CD14-positive monocyte (primary cell): ENCODE data around the gene NPIPA7. TPM values are rescaled to one million over a fixed set of nuclear protein-coding genes. Genes with fewer than 3 reads are reported as not detected.
"Not testable (repeated sequence)": the region's sequence is repeated elsewhere in the genome, so short reads cannot be mapped to it uniquely, and the experiment has no call there.

ENCODE experiments used
- DNase-seq, 3 donors: peaks; one replicate each; pipeline ENCODE4 v3.0.0-alpha.2; 2011 to 2022
- H2AFZ ChIP-seq: 2 replicates; pipeline ENCODE4 v1.6.0; 2012; ENCODE audit warnings: mild to moderate bottlenecking, low read depth, low read length, inconsistent platforms; ENCODE audit not compliant: insufficient read depth, poor library complexity, severe bottlenecking
- H3K27ac ChIP-seq, 2 donors: 1 replicate in 1 of 2; 2 replicates in 1 of 2; pipeline ENCODE4 v1.5.1; 2012 to 2013; ENCODE audit warnings: low read length in 2 of 2, control low read depth in 1 of 2, inconsistent platforms in 1 of 2, low read depth in 1 of 2, mild to moderate bottlenecking in 1 of 2
- H3K27me3 ChIP-seq, 2 donors: one replicate each; pipeline versions ENCODE4 v1.6.0 to v1.6.1; 2011 to 2013; ENCODE audit warnings: low read length in 2 of 2; ENCODE audit not compliant: control insufficient read depth in 2 of 2, insufficient read depth in 2 of 2
- H3K36me3 ChIP-seq, 2 donors: replicated peaks in 1 of 2; 1 replicate in 1 of 2; 2 replicates in 1 of 2; pipeline versions ENCODE4 v1.5.1 to v1.6.1; 2012 to 2013; ENCODE audit warnings: low read length in 2 of 2, control low read depth in 1 of 2, inconsistent platforms in 1 of 2, mild to moderate bottlenecking in 1 of 2; ENCODE audit not compliant: insufficient read depth in 2 of 2, control insufficient read depth in 1 of 2
- H3K4me1 ChIP-seq, 2 donors: 1 replicate in 1 of 2; 2 replicates in 1 of 2; pipeline versions ENCODE4 v1.5.1 to v1.6.1; 2012 to 2013; ENCODE audit warnings: low read length in 2 of 2, control low read depth in 1 of 2, inconsistent platforms in 1 of 2, mild to moderate bottlenecking in 1 of 2, moderate library complexity in 1 of 2; ENCODE audit not compliant: insufficient read depth in 2 of 2, control insufficient read depth in 1 of 2
- H3K4me2 ChIP-seq: replicated peaks from 2 replicates; pipeline ENCODE3; 2012; ENCODE audit warnings: low read length, moderate library complexity, mild to moderate bottlenecking; ENCODE audit not compliant: poor library complexity, severe bottlenecking; ENCODE audit errors: extremely low read depth
- H3K4me3 ChIP-seq, 3 experiments: fragments of 200-600 bp in 1 of 3; sonication (generic) in 1 of 3; replicated peaks in 1 of 3; 1 replicate in 2 of 3; 2 replicates in 1 of 3; pipeline ENCODE4 v1.5.1; 2011 to 2013; ENCODE audit warnings: low read length in 3 of 3, mild to moderate bottlenecking in 3 of 3, control low read depth in 2 of 3, low read depth in 2 of 3, inconsistent platforms in 1 of 3, moderate library complexity in 1 of 3
- H3K79me2 ChIP-seq: 2 replicates; pipeline ENCODE4 v1.6.0; 2012; ENCODE audit warnings: mild to moderate bottlenecking, control low read depth, inconsistent platforms, low read length, moderate library complexity; ENCODE audit not compliant: insufficient read depth
- H3K9ac ChIP-seq: 2 replicates; pipeline ENCODE4 v1.6.0; 2017; ENCODE audit warnings: low read length, mild to moderate bottlenecking; ENCODE audit not compliant: insufficient read depth, poor library complexity, severe bottlenecking
- H3K9me3 ChIP-seq, 2 donors: replicated peaks in 1 of 2; 1 replicate in 1 of 2; 2 replicates in 1 of 2; pipeline versions ENCODE4 v1.5.1 to v1.6.1; 2012 to 2013; ENCODE audit warnings: low read length in 2 of 2, control low read depth in 1 of 2; ENCODE audit not compliant: control insufficient read depth in 1 of 2, insufficient read depth in 1 of 2
- H4K20me1 ChIP-seq: 2 replicates; pipeline ENCODE4 v1.6.0; 2012; ENCODE audit warnings: mild to moderate bottlenecking, low read length, control low read depth, moderate library complexity; ENCODE audit not compliant: insufficient read depth
- H3K27ac Mint-ChIP-seq, 7 donors: one replicate each; pipeline ENCODE4 v1.8.0; 2020; ENCODE audit warnings: mild to moderate bottlenecking in 7 of 7, mixed read lengths in 7 of 7, moderate library complexity in 6 of 7, inconsistent platforms in 2 of 7
- H3K27me3 Mint-ChIP-seq, 3 donors: one replicate each; pipeline ENCODE4 v1.8.0; 2021 to 2022; ENCODE audit warnings: low read depth in 3 of 3, mild to moderate bottlenecking in 3 of 3, mixed read lengths in 3 of 3, moderate library complexity in 3 of 3, inconsistent platforms in 1 of 3
- H3K36me3 Mint-ChIP-seq, 2 donors: one replicate each; pipeline ENCODE4 v1.8.0; 2020; ENCODE audit warnings: mixed read lengths in 2 of 2, inconsistent platforms in 1 of 2, mild to moderate bottlenecking in 1 of 2
- H3K4me1 Mint-ChIP-seq: one replicate; pipeline ENCODE4 v1.8.0; 2020; ENCODE audit warnings: mild to moderate bottlenecking, mixed read lengths
- H3K4me3 Mint-ChIP-seq, 2 donors: one replicate each; pipeline ENCODE4 v1.8.0; 2020; ENCODE audit warnings: mild to moderate bottlenecking in 2 of 2, mixed read lengths in 2 of 2, moderate library complexity in 1 of 2
- H3K9me3 Mint-ChIP-seq, 7 donors: one replicate each; pipeline ENCODE4 v1.8.0; 2020 to 2022; ENCODE audit warnings: mixed read lengths in 7 of 7, mild to moderate bottlenecking in 6 of 7, moderate library complexity in 6 of 7, inconsistent platforms in 2 of 7
- WGBS: methylation state at CpG from one replicate; pipeline ENCODE4 v1.1.5; 2013; ENCODE audit warnings: missing lambda C conversion rate; ENCODE audit not compliant: insufficient coverage; 5-methylcytosine and 5-hydroxymethylcytosine counted together
- intact Hi-C, 2 donors: fragments of 100-400 bp; cut with micrococcal nuclease; formaldehyde crosslinking; loops; one replicate each; pipeline versions ENCODE4 v1.15.0 to v1.15.1; 2023
- polyA plus RNA-seq, 3 donors: library from polyadenylated mRNA; depleted of rRNA in 1 of 3; unstranded in 2 of 3; stranded (reverse) in 1 of 3; fragments of 300-500 nt in 2 of 3; fragments of >200 nt in 1 of 3; fragmentation: Illumina TruSeq in 2 of 3; gene quantifications; 1 replicate in 2 of 3; 2 replicates in 1 of 3; pipeline ENCODE4 v1.2.3, GENCODE V29; 2012 to 2021

The NPIPA7 gene
- polyA plus RNA-seq, 3 donors, result 17.7 TPM; not detected in 2

DNA sequence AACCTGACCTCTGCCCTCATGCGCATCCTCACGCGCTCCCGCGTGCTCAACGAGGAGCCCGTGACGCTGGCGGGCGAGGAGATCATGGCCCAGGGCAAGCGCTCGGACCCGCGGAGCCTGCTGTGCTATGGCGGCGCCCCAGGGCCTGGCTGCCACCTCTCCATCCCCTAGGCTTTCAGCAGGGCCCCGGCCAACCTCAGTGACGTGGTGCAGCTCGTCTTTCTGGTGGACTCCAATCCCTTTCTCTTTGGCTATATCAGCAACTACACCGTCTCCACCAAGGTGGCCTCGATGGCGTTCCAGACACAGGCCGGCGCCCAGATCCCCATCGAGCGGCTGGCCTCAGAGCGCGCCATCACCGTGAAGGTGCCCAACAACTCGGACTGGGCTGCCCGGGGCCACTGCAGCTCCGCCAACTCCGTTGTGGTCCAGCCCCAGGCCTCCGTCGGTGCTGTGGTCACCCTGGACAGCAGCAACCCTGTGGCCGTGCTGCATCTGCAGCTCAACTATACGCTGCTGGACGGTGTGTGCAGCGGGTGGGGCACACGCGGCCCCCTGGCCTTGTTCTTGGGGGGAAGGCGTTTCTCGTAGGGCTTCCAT is 7.7 kb upstream of the NPIPA7 start:
- H3K27ac Mint-ChIP-seq, H3K9ac ChIP-seq, H3K4me3 ChIP-seq, H3K79me2 ChIP-seq, H2AFZ ChIP-seq, H3K4me2 ChIP-seq, DNase-seq, H3K4me1 Mint-ChIP-seq, H3K27ac ChIP-seq, H3K9me3 Mint-ChIP-seq, H4K20me1 ChIP-seq, H3K27me3 ChIP-seq, H3K27me3 Mint-ChIP-seq, H3K4me1 ChIP-seq, H3K4me3 Mint-ChIP-seq, H3K9me3 ChIP-seq, H3K36me3 Mint-ChIP-seq, intact Hi-C loops, H3K36me3 ChIP-seq: not testable (repeated sequence)
- 70% methylated on average over 4 of the region's 43 CpGs for WGBS

- H3K27me3 Mint-ChIP-seq, H3K36me3 ChIP-seq, H3K4me3 ChIP-seq, H3K4me1 Mint-ChIP-seq, H3K9me3 ChIP-seq, H3K9ac ChIP-seq, H4K20me1 ChIP-seq, H3K9me3 Mint-ChIP-seq, DNase-seq, H3K27ac ChIP-seq, H2AFZ ChIP-seq, H3K36me3 Mint-ChIP-seq, H3K27me3 ChIP-seq, H3K4me2 ChIP-seq, H3K4me3 Mint-ChIP-seq, H3K27ac Mint-ChIP-seq, H3K79me2 ChIP-seq, intact Hi-C loops, H3K4me1 ChIP-seq: not testable (repeated sequence)
- no CpG with 5 or more reads among the region's 25 CpGs for WGBS
Observed at GRCh38 chr16:16374192-16374591, 4.7 kb upstream of the NPIPA7 start.

DNA sequence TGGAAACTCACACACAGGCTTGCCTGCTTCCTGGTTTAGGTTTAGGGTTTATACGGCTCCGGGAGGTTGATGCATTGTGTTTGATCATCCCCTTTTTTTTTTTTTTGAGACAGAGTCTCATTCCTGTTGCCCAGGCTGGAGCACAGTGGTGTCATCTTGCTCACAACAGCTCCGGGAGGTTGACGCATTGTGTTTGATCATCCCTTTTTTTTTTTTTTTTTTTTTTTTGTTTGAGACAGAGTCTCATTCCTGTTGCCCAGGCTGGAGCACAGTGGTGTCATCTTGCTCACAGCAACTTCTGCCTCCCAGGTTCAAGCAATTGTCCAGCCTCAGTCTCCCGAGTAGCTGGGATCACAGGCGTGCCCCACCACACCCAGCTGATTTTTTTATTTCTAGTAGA is 20.7 kb downstream of the NPIPA7 start:
- H3K36me3 Mint-ChIP-seq, H3K27me3 ChIP-seq, H3K36me3 ChIP-seq, H3K27ac Mint-ChIP-seq, DNase-seq, H3K27ac ChIP-seq, H3K9me3 Mint-ChIP-seq, H3K9me3 ChIP-seq, H3K4me2 ChIP-seq, intact Hi-C loops, H3K4me3 ChIP-seq, H3K4me1 ChIP-seq, H3K4me3 Mint-ChIP-seq, H3K4me1 Mint-ChIP-seq, H4K20me1 ChIP-seq, H2AFZ ChIP-seq, H3K27me3 Mint-ChIP-seq, H3K9ac ChIP-seq, H3K79me2 ChIP-seq: not testable (repeated sequence)
- WGBS, result no CpG with 5 or more reads among the region's 6 CpGs

DNA sequence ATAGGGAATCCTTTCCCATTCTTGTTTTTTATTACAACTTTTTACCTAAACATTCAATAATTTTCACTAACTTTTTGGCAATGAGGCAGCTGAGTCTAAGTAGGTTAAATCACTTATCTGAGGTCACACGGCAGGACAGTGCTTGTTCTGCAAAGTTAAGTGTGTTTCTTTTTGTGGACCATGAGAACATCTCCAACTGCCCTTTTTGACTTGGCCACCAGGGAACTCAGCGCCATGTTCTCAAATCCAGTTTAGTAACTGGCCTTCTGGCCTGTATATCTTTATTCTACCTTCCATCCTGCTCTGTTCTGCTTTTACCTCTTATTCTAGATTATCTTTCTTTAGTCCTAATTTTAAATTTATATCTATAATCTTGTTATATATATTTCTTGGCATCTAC is 23.4 kb downstream of the NPIPA7 start:
- H3K9me3 Mint-ChIP-seq, H3K9me3 ChIP-seq, H3K4me3 ChIP-seq, H3K27ac ChIP-seq, H3K36me3 Mint-ChIP-seq, H3K27ac Mint-ChIP-seq, DNase-seq, H3K27me3 ChIP-seq, H3K4me1 ChIP-seq, H3K4me3 Mint-ChIP-seq, H3K36me3 ChIP-seq, H3K9ac ChIP-seq, H3K79me2 ChIP-seq, H3K27me3 Mint-ChIP-seq, H2AFZ ChIP-seq, H3K4me1 Mint-ChIP-seq, H3K4me2 ChIP-seq, H4K20me1 ChIP-seq, intact Hi-C loops: not testable (repeated sequence)
- WGBS, result no CpG with 5 or more reads among the region's 2 CpGs
